SU-DHL-6 (cell line): ENCODE data around the gene B4GALT6.

ENCODE experiments used
- H2AFZ ChIP-seq: fragments of 200-600 bp; sonication (generic); 2 replicates; pipeline ENCODE4 v1.6.1; 2014; ENCODE audit warnings: low read depth, mild to moderate bottlenecking, moderate library complexity, mixed read lengths, antibody characterized with exemption, low read length; ENCODE audit not compliant: severe bottlenecking
- H3F3A ChIP-seq: fragments of 200-600 bp; shearing (Covaris generic); 2 replicates; pipeline ENCODE4 v1.6.0; 2016; ENCODE audit warnings: antibody characterized with exemption, mild to moderate bottlenecking; ENCODE audit not compliant: insufficient read depth
- H3K27ac ChIP-seq: fragments of 200-600 bp; sonication (generic); 2 replicates; pipeline ENCODE4 v1.5.1; 2016; ENCODE audit warnings: low read depth, mild to moderate bottlenecking, low read length, moderate library complexity, mixed read lengths
- H3K27me3 ChIP-seq: fragments of 200-600 bp; sonication (generic), shearing (Covaris generic); 2 replicates; pipeline ENCODE4 v1.6.0; 2014; ENCODE audit warnings: mild to moderate bottlenecking, low read length
- H3K36me3 ChIP-seq: fragments of 200-600 bp; sonication (generic); 2 replicates; pipeline ENCODE4 v1.6.1; 2014; ENCODE audit warnings: mild to moderate bottlenecking, low read length, mixed read lengths
- H3K4me2 ChIP-seq: fragments of 300-600, 200-600 bp; shearing (Covaris generic), sonication (generic); 2 replicates; pipeline ENCODE4 v1.6.0; 2014; ENCODE audit warnings: low read length, low read depth, mild to moderate bottlenecking; ENCODE audit not compliant: poor library complexity, severe bottlenecking
- H3K4me3 ChIP-seq: fragments of 200-600 bp; sonication (generic); 2 replicates; pipeline ENCODE4 v1.5.1; 2014; ENCODE audit warnings: antibody characterized with exemption, low read length, mild to moderate bottlenecking, mixed read lengths; ENCODE audit not compliant: insufficient read depth, poor library complexity, severe bottlenecking
- H3K79me2 ChIP-seq: fragments of 200-600 bp; sonication (generic); 2 replicates; pipeline ENCODE4 v1.6.1; 2014; ENCODE audit warnings: mild to moderate bottlenecking, low read length, moderate library complexity; ENCODE audit not compliant: insufficient read depth
- H3K9ac ChIP-seq: fragments of 200-600 bp; sonication (generic); 2 replicates; pipeline ENCODE4 v1.7.0; 2014; ENCODE audit warnings: mild to moderate bottlenecking, low read length
- H3K9me2 ChIP-seq: fragments of 200-600 bp; sonication (generic); replicated peaks from 2 replicates; pipeline ENCODE4 v1.6.1; 2014; ENCODE audit warnings: low read length; ENCODE audit not compliant: insufficient read depth
- H3K9me3 ChIP-seq: fragments of 200-600 bp; sonication (generic); 2 replicates; pipeline ENCODE4 v1.6.1; 2014; ENCODE audit warnings: low read length, mixed read lengths; ENCODE audit not compliant: insufficient read depth
- H4K20me1 ChIP-seq: fragments of 200-600 bp; sonication (generic); 2 replicates; pipeline ENCODE4 v1.6.1; 2014; ENCODE audit warnings: low read depth, mild to moderate bottlenecking, antibody characterized with exemption, low read length, moderate library complexity, mixed read lengths
- CTCF ChIP-seq: fragments of 200-600 bp; sonication (generic); IDR thresholded peaks from one replicate; pipeline ENCODE4 v1.5.1; 2017; ENCODE audit warnings: antibody characterized with exemption, mild to moderate bottlenecking, low read length, moderate library complexity; ENCODE audit not compliant: insufficient read depth, poor library complexity, severe bottlenecking
- EZH2phosphoT487 ChIP-seq: fragments of 200-600 bp; sonication (generic), shearing (Covaris generic); conservative IDR thresholded peaks from 2 replicates; pipeline ENCODE4 v1.6.1; 2018; ENCODE audit warnings: mild to moderate bottlenecking, antibody characterized with exemption, low read length, moderate library complexity, mixed read lengths

Gene B4GALT6

GRCh38 chr18:31655354-31655753, 29.0 kb downstream of the B4GALT6 start:
- H3K36me3 ChIP-seq: no peaks in the 10 kb centered on the region
- TF ChIP-seq CTCF: no peak
- no peak for TF ChIP-seq EZH2phosphoT487
- no peak overlapping the region for H3K4me3 ChIP-seq

GRCh38 chr18:31652877-31653276, 31.5 kb downstream of the B4GALT6 start:
- TF ChIP-seq CTCF: no peak
- TF ChIP-seq EZH2phosphoT487: no peak
- Histone ChIP-seq H4K20me1 (no peaks in the 10 kb centered on the region), H3K4me3 (no peak overlapping the region), H3K9ac (no peak overlapping the region), H3F3A (no peaks in the 10 kb centered on the region), H3K9me3 (no peaks in the 10 kb centered on the region), H3K4me2 (no peak overlapping the region), H3K27me3 (no peaks in the 10 kb centered on the region), H3K36me3 (no peaks in the 10 kb centered on the region), H3K79me2 (no peaks in the 10 kb centered on the region), H2AFZ (no peak overlapping the region), H3K9me2 (no peaks in the 10 kb centered on the region), H3K27ac (no peak overlapping the region)

More at GRCh38 chr18:31655354-31655753, 29.0 kb downstream of the B4GALT6 start:
- Histone ChIP-seq H3K9me3 (no peaks in the 10 kb centered on the region), H4K20me1 (no peaks in the 10 kb centered on the region), H3K27me3 (no peaks in the 10 kb centered on the region), H3K27ac (no peak overlapping the region), H2AFZ (no peak overlapping the region), H3K9ac (no peak overlapping the region), H3K79me2 (no peaks in the 10 kb centered on the region), H3K9me2 (no peaks in the 10 kb centered on the region), H3F3A (no peaks in the 10 kb centered on the region), H3K4me2 (no peak overlapping the region)

- Histone ChIP-seq H3K27me3 (no peaks in the 10 kb centered on the region), H4K20me1 (no peaks in the 10 kb centered on the region), H3K27ac (no peak overlapping the region), H2AFZ (no peak overlapping the region), H3K9me2 (no peaks in the 10 kb centered on the region), H3K9me3 (no peaks in the 10 kb centered on the region), H3K36me3 (no peaks in the 10 kb centered on the region), H3K79me2 (no peaks in the 10 kb centered on the region), H3K4me2 (no peak overlapping the region), H3F3A (no peaks in the 10 kb centered on the region), H3K4me3 (no peak overlapping the region), H3K9ac (no peak overlapping the region)
- no peak for TF ChIP-seq EZH2phosphoT487
- no peak for TF ChIP-seq CTCF
These were observed 32.0 kb downstream of the B4GALT6 start for GRCh38 chr18:31652357-31652756.
